ENCODE data around the gene EXTL1.

The EXTL1 gene

GRCh38 chr1:25990702-25991395 lies 30.7 kb upstream of the EXTL1 start:
- Histone ChIP-seq H2BK12ac (ENCODE audit: low read length) (no peak overlapping the region), H3K27me3 (ENCODE audit: control insufficient read depth in 3 of 3, insufficient read depth in 3 of 3, low read depth in 1 of 3, low read length in 3 of 3) (no peaks in the 10 kb centered on the region), H3K36me3 (replicated peaks in 1 of 2; ENCODE audit: control insufficient read depth in 2 of 2, insufficient read depth in 2 of 2, low read length in 2 of 2) (peaks cover 4 to 37% of the 10 kb centered on the region in 2 donors), H2AK5ac (ENCODE audit: low read depth, low read length) (no peak overlapping the region), H3K4ac (ENCODE audit: low read length) (no peak overlapping the region), H2BK15ac (ENCODE audit: low read length) (no peak overlapping the region), H2BK120ac (ENCODE audit: low read depth, low read length) (no peak overlapping the region), H2AFZ (ENCODE audit: low read length) (no peak overlapping the region), H3K23ac (ENCODE audit: low read depth, low read length, poor library complexity) (no peak overlapping the region), H3K79me1 (ENCODE audit: low read depth, low read length) (no peaks in the 10 kb centered on the region), H3K4me1 (ENCODE audit: control insufficient read depth in 2 of 2, insufficient read depth in 1 of 2, low read depth in 1 of 2, low read length in 2 of 2) (peaks cover 4 to 30% of the 10 kb centered on the region in 2 donors), H4K8ac (ENCODE audit: low read depth, low read length) (no peak overlapping the region), H3K18ac (ENCODE audit: low read length) (no peak overlapping the region), H3K4me3 (ENCODE audit: low read length in 2 of 2) (no peak overlapping the region), H3K9me3 (replicated peaks in 1 of 2; ENCODE audit: control insufficient read depth in 2 of 2, insufficient read depth in 1 of 2, low read depth in 1 of 2, low read length in 2 of 2) (peaks cover 0 to under 1% of the 10 kb centered on the region in 2 donors), H3K4me2 (ENCODE audit: insufficient read depth, low read length, poor library complexity, severe bottlenecking) (no peak overlapping the region), H3K14ac (ENCODE audit: low read length) (no peak overlapping the region), H3K27ac (replicated peaks; ENCODE audit: low read length) (no peak overlapping the region), H2BK5ac (ENCODE audit: low read length) (no peak overlapping the region), H4K91ac (ENCODE audit: low read depth, low read length, poor library complexity) (no peak overlapping the region), H3K9ac (ENCODE audit: low read depth, low read length, poor library complexity) (no peak overlapping the region)
- no peak for DNase-seq (ENCODE audit: low spot score)
- WGBS, 2 donors (ENCODE audit: extremely low coverage in 2 of 2, insufficient read length in 2 of 2, insufficient replicate concordance in 1 of 2): no CpG with 5 or more reads among the region's 15 CpGs

GRCh38 chr1:25991937-25992688 lies 29.5 kb upstream of the EXTL1 start:
- H3K14ac ChIP-seq (ENCODE audit: low read length): no peak overlapping the region
- no peak overlapping the region for H2AFZ ChIP-seq (ENCODE audit: low read length)
- no peak overlapping the region for H3K23ac ChIP-seq (ENCODE audit: low read depth, low read length, poor library complexity)
- H2BK12ac ChIP-seq (ENCODE audit: low read length): no peak overlapping the region
- H2AK5ac ChIP-seq (ENCODE audit: low read depth, low read length): no peak overlapping the region
- H3K4me2 ChIP-seq (ENCODE audit: insufficient read depth, low read length, poor library complexity, severe bottlenecking): no peak overlapping the region
- H3K4ac ChIP-seq (ENCODE audit: low read length): no peak overlapping the region
- peaks cover 4 to 28% of the 10 kb centered on the region in 2 donors for H3K36me3 ChIP-seq (replicated peaks in 1 of 2; ENCODE audit: control insufficient read depth in 2 of 2, insufficient read depth in 2 of 2, low read length in 2 of 2)
- no peaks in the 10 kb centered on the region for H3K27me3 ChIP-seq (ENCODE audit: control insufficient read depth in 3 of 3, insufficient read depth in 3 of 3, low read depth in 1 of 3, low read length in 3 of 3)
- no peaks in the 10 kb centered on the region for H3K9me3 ChIP-seq (replicated peaks in 1 of 2; ENCODE audit: control insufficient read depth in 2 of 2, insufficient read depth in 1 of 2, low read depth in 1 of 2, low read length in 2 of 2)
- no peak overlapping the region for H3K4me3 ChIP-seq (ENCODE audit: low read length in 2 of 2)
- H3K9ac ChIP-seq (ENCODE audit: low read depth, low read length, poor library complexity): no peak overlapping the region
- WGBS, 2 donors (ENCODE audit: extremely low coverage in 2 of 2, insufficient read length in 2 of 2, insufficient replicate concordance in 1 of 2): no CpG with 5 or more reads among the region's 5 CpGs
- H3K4me1 ChIP-seq (ENCODE audit: control insufficient read depth in 2 of 2, insufficient read depth in 1 of 2, low read depth in 1 of 2, low read length in 2 of 2): peaks cover 8 to 36% of the 10 kb centered on the region in 2 donors
- no peak overlapping the region for H3K18ac ChIP-seq (ENCODE audit: low read length)
- no peak for DNase-seq (ENCODE audit: low spot score)
- H3K27ac ChIP-seq (replicated peaks; ENCODE audit: low read length): no peak overlapping the region
- H3K79me1 ChIP-seq (ENCODE audit: low read depth, low read length): no peaks in the 10 kb centered on the region
- no peak overlapping the region for H2BK120ac ChIP-seq (ENCODE audit: low read depth, low read length)
- no peak overlapping the region for H2BK15ac ChIP-seq (ENCODE audit: low read length)
- H4K91ac ChIP-seq (ENCODE audit: low read depth, low read length, poor library complexity): no peak overlapping the region
- H4K8ac ChIP-seq (ENCODE audit: low read depth, low read length): no peak overlapping the region
- H2BK5ac ChIP-seq (ENCODE audit: low read length): no peak overlapping the region

GRCh38 chr1:25992689-25993171 lies 28.8 kb upstream of the EXTL1 start:
- WGBS, 2 donors (ENCODE audit: extremely low coverage in 2 of 2, insufficient read length in 2 of 2, insufficient replicate concordance in 1 of 2): no CpG with 5 or more reads among the region's 9 CpGs
- Histone ChIP-seq H3K9ac (ENCODE audit: low read depth, low read length, poor library complexity) (no peak overlapping the region), H3K9me3 (replicated peaks in 1 of 2; ENCODE audit: control insufficient read depth in 2 of 2, insufficient read depth in 1 of 2, low read depth in 1 of 2, low read length in 2 of 2) (no peaks in the 10 kb centered on the region), H3K18ac (ENCODE audit: low read length) (no peak overlapping the region), H2AFZ (ENCODE audit: low read length) (no peak overlapping the region), H3K4me1 (ENCODE audit: control insufficient read depth in 2 of 2, insufficient read depth in 1 of 2, low read depth in 1 of 2, low read length in 2 of 2) (peaks cover 10 to 36% of the 10 kb centered on the region in 2 donors), H2BK5ac (ENCODE audit: low read length) (no peak overlapping the region), H2BK15ac (ENCODE audit: low read length) (no peak overlapping the region), H3K4ac (ENCODE audit: low read length) (no peak overlapping the region), H3K4me2 (ENCODE audit: insufficient read depth, low read length, poor library complexity, severe bottlenecking) (no peak overlapping the region), H3K27me3 (ENCODE audit: control insufficient read depth in 3 of 3, insufficient read depth in 3 of 3, low read depth in 1 of 3, low read length in 3 of 3) (no peaks in the 10 kb centered on the region), H2BK120ac (ENCODE audit: low read depth, low read length) (no peak overlapping the region), H2AK5ac (ENCODE audit: low read depth, low read length) (no peak overlapping the region), H3K4me3 (ENCODE audit: low read length in 2 of 2) (no peak overlapping the region), H3K27ac (replicated peaks; ENCODE audit: low read length) (no peak overlapping the region), H3K79me1 (ENCODE audit: low read depth, low read length) (peaks cover 1% of the 10 kb centered on the region), H4K91ac (ENCODE audit: low read depth, low read length, poor library complexity) (no peak overlapping the region), H2BK12ac (ENCODE audit: low read length) (no peak overlapping the region), H4K8ac (ENCODE audit: low read depth, low read length) (no peak overlapping the region), H3K23ac (ENCODE audit: low read depth, low read length, poor library complexity) (no peak overlapping the region), H3K14ac (ENCODE audit: low read length) (no peak overlapping the region), H3K36me3 (replicated peaks in 1 of 2; ENCODE audit: control insufficient read depth in 2 of 2, insufficient read depth in 2 of 2, low read length in 2 of 2) (peaks cover 4 to 22% of the 10 kb centered on the region in 2 donors)
- no peak for DNase-seq (ENCODE audit: low spot score)

Data from neuronal stem cell (in vitro differentiated cells).